Measurements from ENCODE around the gene KCNMA1. TPM values are rescaled to one million over a fixed set of nuclear protein-coding genes. Genes with fewer than 3 reads are reported as not detected.

Gene KCNMA1
- total RNA-seq, 1 experiment from 2014 or later = 0.70 TPM

DNA sequence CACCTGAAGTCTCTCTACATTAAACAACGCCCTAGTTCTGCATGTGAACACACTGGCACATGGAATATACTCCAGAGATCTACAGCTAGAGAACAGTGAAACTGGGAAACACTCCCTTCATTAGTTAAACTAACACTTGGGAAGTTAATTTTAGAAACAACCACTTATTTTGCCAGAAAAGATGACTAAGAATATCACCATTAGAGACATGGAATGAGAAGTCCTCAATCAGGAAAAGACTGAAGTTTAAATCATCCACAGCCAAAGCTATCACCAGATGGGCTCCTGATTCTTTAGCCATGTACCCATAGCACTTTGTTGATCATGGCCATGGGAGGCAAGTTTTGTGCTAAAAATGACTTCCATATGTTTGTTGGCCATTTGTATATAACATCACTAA, 719.5 kb downstream of the KCNMA1 start:
- no peaks in the 10 kb centered on the region for H3K36me3 ChIP-seq (ENCODE audit: low read depth)
- CTCF ChIA-PET = no interaction called here
- no TSS peak for BruUV-seq (replicated peaks)

GRCh38 chr10:76917071-76917470, 720.5 kb downstream of the KCNMA1 start:
- no TSS peak for BruUV-seq (replicated peaks)
- H3K9me3 ChIP-seq (ENCODE audit: insufficient read depth, low read depth) = no peaks in the 10 kb centered on the region
- no peaks in the 10 kb centered on the region for H4K20me1 ChIP-seq (ENCODE audit: insufficient read depth)
- no peak for TF ChIP-seq EZH2 (IDR thresholded peaks at IDR 0.05; ENCODE audit: low read depth)
- TF ChIP-seq CTCF (conservative IDR thresholded peaks at IDR 0.05) = no peak
- ChIA-PET CTCF (no interaction called here), POLR2A (ENCODE audit: unreplicated experiment) (no interaction called here)
- H3K36me3 ChIP-seq (ENCODE audit: low read depth) = no peaks in the 10 kb centered on the region
- H3K4me3 ChIP-seq = no peak overlapping the region
- no peaks in the 10 kb centered on the region for H3K79me2 ChIP-seq (ENCODE audit: low read depth)
- H3K27me3 ChIP-seq (ENCODE audit: insufficient read depth, low read depth) = peaks cover 15% of the 10 kb centered on the region; the same call in 1 of the 2 replicates
- H2AFZ ChIP-seq = no peak overlapping the region
- no peak for DNase-seq
- intact Hi-C loops (cut with micrococcal nuclease; ENCODE audit: unreplicated experiment) = no loop called here
- H3K4me1 ChIP-seq (replicated peaks; ENCODE audit: insufficient read depth) = no peaks in the 10 kb centered on the region
- no peak overlapping the region for H3K27ac ChIP-seq
- H3K9me2 ChIP-seq (ENCODE audit: insufficient read depth) = no peaks in the 10 kb centered on the region
- no peaks in the 10 kb centered on the region for H3F3A ChIP-seq (ENCODE audit: insufficient read depth, low read depth)
- no peak overlapping the region for H3K4me2 ChIP-seq

More for the DNA sequence above, 719.5 kb downstream of the KCNMA1 start:
- Histone ChIP-seq H3K4me2 (no peak overlapping the region), H3F3A (ENCODE audit: insufficient read depth, low read depth) (no peaks in the 10 kb centered on the region), H3K27me3 (ENCODE audit: insufficient read depth, low read depth) (peaks cover 15% of the 10 kb centered on the region; the same call in 1 of the 2 replicates), H3K79me2 (ENCODE audit: low read depth) (no peaks in the 10 kb centered on the region), H3K27ac (no peak overlapping the region), H3K4me3 (no peak overlapping the region), H3K9me3 (ENCODE audit: insufficient read depth, low read depth) (no peaks in the 10 kb centered on the region), H4K20me1 (ENCODE audit: insufficient read depth) (no peaks in the 10 kb centered on the region), H3K9me2 (ENCODE audit: insufficient read depth) (no peaks in the 10 kb centered on the region), H2AFZ (no peak overlapping the region), H3K4me1 (replicated peaks; ENCODE audit: insufficient read depth) (no peaks in the 10 kb centered on the region)
- TF ChIP-seq EZH2 (IDR thresholded peaks at IDR 0.05; ENCODE audit: low read depth) (no peak), CTCF (conservative IDR thresholded peaks at IDR 0.05) (no peak)
- intact Hi-C loops (cut with micrococcal nuclease; ENCODE audit: unreplicated experiment) = no loop called here
- POLR2A ChIA-PET (ENCODE audit: unreplicated experiment) = no interaction called here
- DNase-seq = no peak

DNA sequence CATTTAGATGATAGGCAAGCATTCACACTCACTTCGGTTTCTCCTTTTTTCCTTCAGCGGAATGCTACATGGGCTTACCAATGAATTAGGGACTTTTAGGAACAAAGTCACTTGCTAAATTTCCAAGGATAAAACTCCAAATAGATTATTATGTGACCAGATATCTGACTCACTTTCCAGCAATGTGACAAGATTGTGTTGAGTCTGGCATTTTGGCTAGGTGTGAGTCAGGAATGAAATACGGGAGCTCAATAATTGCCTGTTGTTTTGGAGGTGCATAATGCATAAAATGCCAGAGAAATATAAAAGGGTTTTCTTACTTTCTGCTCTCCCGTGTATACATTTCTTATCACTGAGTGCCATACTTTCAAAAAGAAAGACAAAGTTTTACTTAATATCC, 721.1 kb downstream of the KCNMA1 start:
- Histone ChIP-seq H3K27me3 (ENCODE audit: insufficient read depth, low read depth) (peaks cover 15% of the 10 kb centered on the region; the same call in 1 of the 2 replicates), H3F3A (ENCODE audit: insufficient read depth, low read depth) (no peaks in the 10 kb centered on the region), H3K9me2 (ENCODE audit: insufficient read depth) (no peaks in the 10 kb centered on the region), H4K20me1 (ENCODE audit: insufficient read depth) (no peaks in the 10 kb centered on the region), H2AFZ (no peak overlapping the region), H3K36me3 (ENCODE audit: low read depth) (no peaks in the 10 kb centered on the region), H3K79me2 (ENCODE audit: low read depth) (no peaks in the 10 kb centered on the region), H3K9me3 (ENCODE audit: insufficient read depth, low read depth) (no peaks in the 10 kb centered on the region), H3K4me2 (no peak overlapping the region), H3K27ac (no peak overlapping the region), H3K4me1 (replicated peaks; ENCODE audit: insufficient read depth) (no peaks in the 10 kb centered on the region), H3K4me3 (no peak overlapping the region)
- no peak for DNase-seq
- BruUV-seq (replicated peaks) = no TSS peak
- POLR2A ChIA-PET (ENCODE audit: unreplicated experiment) = no interaction called here
- intact Hi-C loops (cut with micrococcal nuclease; ENCODE audit: unreplicated experiment) = no loop called here
- CTCF ChIA-PET = no interaction called here
- TF ChIP-seq EZH2 (IDR thresholded peaks at IDR 0.05; ENCODE audit: low read depth) (no peak), CTCF (conservative IDR thresholded peaks at IDR 0.05) (no peak)

All from PC-9 (cell line).